NCI-H82 (cell line): ENCODE data around the gene NACA2.

Experiments used
- DNase-seq: peaks from one replicate; lab custom pipeline; 2025; lab: John Stamatoyannopoulos, UW

The NACA2 gene

GRCh38 chr17:61547113-61547512 lies 43.9 kb downstream of the NACA2 start:
- DNase-seq: no peak

- no peak for DNase-seq
Observed at GRCh38 chr17:61545335-61545938, 45.6 kb downstream of the NACA2 start.

- no peak for DNase-seq
Observed at GRCh38 chr17:61543786-61544415, 47.1 kb downstream of the NACA2 start.

GRCh38 chr17:61542027-61542426 lies 49.0 kb downstream of the NACA2 start:
- no peak for DNase-seq

GRCh38 chr17:61540874-61541273 lies 50.1 kb downstream of the NACA2 start:
- DNase-seq: no peak
